Measurements from ENCODE around the gene GRIN2B. TPM values are rescaled to one million over a fixed set of nuclear protein-coding genes. Genes with fewer than 3 reads are reported as not detected.

GRIN2B gene
- total RNA-seq, 1 donor from 2014 or later = under 0.01 TPM

GRCh38 chr12:13935169-13935568 is 46.2 kb downstream of the GRIN2B start:
- no peak for TF ChIP-seq CTCF (IDR thresholded peaks at IDR 0.05; ENCODE audit: insufficient read depth, low read length, severe bottlenecking)
- FAIRE-seq = no peak

More at GRCh38 chr12:13935169-13935568, 46.2 kb downstream of the GRIN2B start:
- Histone ChIP-seq H3K36me3 (ENCODE audit: control insufficient read depth, insufficient read depth, low read length) (no peaks in the 10 kb centered on the region), H3K4me3 (ENCODE audit: low read depth, low read length) (no peak overlapping the region), H3K27me3 (ENCODE audit: control insufficient read depth, insufficient read depth, low read length) (no peaks in the 10 kb centered on the region)
- no peak for DNase-seq (ENCODE audit: low read depth)
